HL-60 (cell line): ENCODE data around the gene KSR2.

Experiments used
- DNase-seq, 2 experiments: peaks; one replicate each; pipeline ENCODE4 v3.0.0-alpha.2; 2010 to 2020; ENCODE audit warnings: low read depth in 1 of 2, low spot score in 1 of 2
- H3K27ac ChIP-seq: fragments of 250-450 bp; sonication (Bioruptor Pico); replicated peaks from 2 replicates; pipeline ENCODE4 v1.5.1; 2020; ENCODE audit warnings: mild to moderate bottlenecking, moderate library complexity
- H3K27me3 ChIP-seq: fragments of 250-450 bp; sonication (Bioruptor Pico); 2 replicates; pipeline ENCODE4 v1.5.1; 2021; ENCODE audit warnings: mild to moderate bottlenecking, moderate library complexity; ENCODE audit not compliant: insufficient read depth, poor library complexity, severe bottlenecking
- H3K4me3 ChIP-seq: replicated peaks from 2 replicates; pipeline ENCODE4 v1.5.1; 2011; ENCODE audit warnings: mild to moderate bottlenecking, control low read depth, low read length; ENCODE audit not compliant: insufficient read depth
- GABPA ChIP-seq: IDR thresholded peaks from 2 replicates; pipeline ENCODE4 v1.6.1; 2012; ENCODE audit warnings: low read depth
- POLR2AphosphoS5 ChIP-seq: IDR thresholded peaks from 2 replicates; pipeline ENCODE4 v1.6.1; 2012; ENCODE audit warnings: low read depth
- SPI1 ChIP-seq: IDR thresholded peaks from 2 replicates; pipeline ENCODE4 v1.6.1; 2012; ENCODE audit warnings: low read depth, mild to moderate bottlenecking, borderline replicate concordance
- TF ChIP-seq, protein P1 (sequence below): IDR thresholded peaks from one replicate; pipeline ENCODE4 v1.5.1; 2011; ENCODE audit warnings: low read length, control low read depth, inconsistent platforms; ENCODE audit not compliant: insufficient read depth
- TF ChIP-seq, protein P2 (sequence below): IDR thresholded peaks from 2 replicates; pipeline ENCODE4 v1.6.1; 2012; ENCODE audit warnings: low read depth; ENCODE audit not compliant: insufficient replicate concordance

Gene KSR2

DNA sequence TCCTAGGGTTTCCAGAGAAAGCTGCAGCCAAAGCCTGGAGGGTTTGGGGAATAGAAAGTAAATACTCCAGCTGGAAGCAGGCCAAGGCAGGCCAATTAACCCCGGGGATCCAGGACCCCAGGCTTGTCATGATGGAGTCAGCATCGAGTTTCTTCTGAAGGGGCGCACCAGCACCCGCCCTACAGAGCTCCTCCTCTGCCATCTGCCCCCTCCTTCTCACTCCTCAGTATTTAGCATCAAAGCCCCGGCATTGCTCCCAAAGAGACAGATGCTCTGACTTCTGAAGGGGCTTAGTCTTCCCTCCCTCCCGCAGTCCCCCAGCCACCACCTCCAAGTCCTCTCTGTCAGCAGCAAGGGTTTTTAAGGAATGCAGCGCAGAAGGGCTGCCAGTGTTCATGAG lies 322.3 kb downstream of the KSR2 start:
- Histone ChIP-seq H3K27me3 (no peaks in the 10 kb centered on the region), H3K27ac (no peak overlapping the region), H3K4me3 (no peak overlapping the region)
- no peak for DNase-seq
- TF ChIP-seq, protein P1, sequence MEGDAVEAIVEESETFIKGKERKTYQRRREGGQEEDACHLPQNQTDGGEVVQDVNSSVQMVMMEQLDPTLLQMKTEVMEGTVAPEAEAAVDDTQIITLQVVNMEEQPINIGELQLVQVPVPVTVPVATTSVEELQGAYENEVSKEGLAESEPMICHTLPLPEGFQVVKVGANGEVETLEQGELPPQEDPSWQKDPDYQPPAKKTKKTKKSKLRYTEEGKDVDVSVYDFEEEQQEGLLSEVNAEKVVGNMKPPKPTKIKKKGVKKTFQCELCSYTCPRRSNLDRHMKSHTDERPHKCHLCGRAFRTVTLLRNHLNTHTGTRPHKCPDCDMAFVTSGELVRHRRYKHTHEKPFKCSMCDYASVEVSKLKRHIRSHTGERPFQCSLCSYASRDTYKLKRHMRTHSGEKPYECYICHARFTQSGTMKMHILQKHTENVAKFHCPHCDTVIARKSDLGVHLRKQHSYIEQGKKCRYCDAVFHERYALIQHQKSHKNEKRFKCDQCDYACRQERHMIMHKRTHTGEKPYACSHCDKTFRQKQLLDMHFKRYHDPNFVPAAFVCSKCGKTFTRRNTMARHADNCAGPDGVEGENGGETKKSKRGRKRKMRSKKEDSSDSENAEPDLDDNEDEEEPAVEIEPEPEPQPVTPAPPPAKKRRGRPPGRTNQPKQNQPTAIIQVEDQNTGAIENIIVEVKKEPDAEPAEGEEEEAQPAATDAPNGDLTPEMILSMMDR = no peak
- TF ChIP-seq SPI1 = no peak
- no peak for TF ChIP-seq GABPA

DNA sequence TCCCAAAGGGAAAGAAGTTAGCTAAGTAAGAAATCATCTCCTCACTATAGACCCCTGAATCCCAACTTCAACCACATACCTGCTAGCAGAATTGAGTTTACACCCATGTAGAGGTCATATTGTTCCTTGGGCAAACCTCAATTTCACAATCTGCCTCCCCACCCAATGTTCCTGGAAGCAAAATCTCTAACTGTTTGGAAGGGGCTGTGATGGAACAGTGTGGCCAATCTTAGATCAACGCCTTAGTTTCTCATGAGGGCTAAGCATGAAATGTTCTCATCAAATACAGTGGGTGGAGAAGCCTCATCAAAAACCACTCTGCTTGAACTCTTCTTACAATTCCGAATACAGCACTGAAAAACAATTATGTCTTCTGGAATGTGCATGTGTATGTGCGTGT lies 323.3 kb downstream of the KSR2 start:
- no peak for DNase-seq

GRCh38 chr12:117643971-117644370 lies 324.8 kb downstream of the KSR2 start:
- Histone ChIP-seq H3K4me3 (no peak overlapping the region), H3K27me3 (no peaks in the 10 kb centered on the region), H3K27ac (no peak overlapping the region)
- DNase-seq = no peak
- TF ChIP-seq, protein P1 = no peak
- TF ChIP-seq SPI1 (no peak), POLR2AphosphoS5 (no peak), GABPA (no peak)
- TF ChIP-seq, protein P2, sequence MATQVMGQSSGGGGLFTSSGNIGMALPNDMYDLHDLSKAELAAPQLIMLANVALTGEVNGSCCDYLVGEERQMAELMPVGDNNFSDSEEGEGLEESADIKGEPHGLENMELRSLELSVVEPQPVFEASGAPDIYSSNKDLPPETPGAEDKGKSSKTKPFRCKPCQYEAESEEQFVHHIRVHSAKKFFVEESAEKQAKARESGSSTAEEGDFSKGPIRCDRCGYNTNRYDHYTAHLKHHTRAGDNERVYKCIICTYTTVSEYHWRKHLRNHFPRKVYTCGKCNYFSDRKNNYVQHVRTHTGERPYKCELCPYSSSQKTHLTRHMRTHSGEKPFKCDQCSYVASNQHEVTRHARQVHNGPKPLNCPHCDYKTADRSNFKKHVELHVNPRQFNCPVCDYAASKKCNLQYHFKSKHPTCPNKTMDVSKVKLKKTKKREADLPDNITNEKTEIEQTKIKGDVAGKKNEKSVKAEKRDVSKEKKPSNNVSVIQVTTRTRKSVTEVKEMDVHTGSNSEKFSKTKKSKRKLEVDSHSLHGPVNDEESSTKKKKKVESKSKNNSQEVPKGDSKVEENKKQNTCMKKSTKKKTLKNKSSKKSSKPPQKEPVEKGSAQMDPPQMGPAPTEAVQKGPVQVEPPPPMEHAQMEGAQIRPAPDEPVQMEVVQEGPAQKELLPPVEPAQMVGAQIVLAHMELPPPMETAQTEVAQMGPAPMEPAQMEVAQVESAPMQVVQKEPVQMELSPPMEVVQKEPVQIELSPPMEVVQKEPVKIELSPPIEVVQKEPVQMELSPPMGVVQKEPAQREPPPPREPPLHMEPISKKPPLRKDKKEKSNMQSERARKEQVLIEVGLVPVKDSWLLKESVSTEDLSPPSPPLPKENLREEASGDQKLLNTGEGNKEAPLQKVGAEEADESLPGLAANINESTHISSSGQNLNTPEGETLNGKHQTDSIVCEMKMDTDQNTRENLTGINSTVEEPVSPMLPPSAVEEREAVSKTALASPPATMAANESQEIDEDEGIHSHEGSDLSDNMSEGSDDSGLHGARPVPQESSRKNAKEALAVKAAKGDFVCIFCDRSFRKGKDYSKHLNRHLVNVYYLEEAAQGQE = no peak

More for the DNA sequence above, 323.3 kb downstream of the KSR2 start:
- no peaks in the 10 kb centered on the region for H3K27me3 ChIP-seq
- TF ChIP-seq SPI1 (no peak), GABPA (no peak), POLR2AphosphoS5 (no peak)
- TF ChIP-seq, protein P2 = no peak
- TF ChIP-seq, protein P1 = no peak
- no peak overlapping the region for H3K4me3 ChIP-seq
- no peak overlapping the region for H3K27ac ChIP-seq

- Histone ChIP-seq H3K27me3 (no peaks in the 10 kb centered on the region), H3K27ac (no peak overlapping the region), H3K4me3 (no peak overlapping the region)
- DNase-seq = no peak
- TF ChIP-seq, protein P1 = no peak
- TF ChIP-seq POLR2AphosphoS5 (no peak), SPI1 (no peak), GABPA (no peak)
- TF ChIP-seq, protein P2 = no peak
These were observed 326.9 kb downstream of the KSR2 start for GRCh38 chr12:117641885-117642284.
